ENCODE data around the gene ACE. TPM values are rescaled to one million over a fixed set of nuclear protein-coding genes. Genes with fewer than 3 reads are reported as not detected.

Gene ACE
- total RNA-seq, 4 donors from 2014 or later, result 1.7 to 6.3 (median 4.8) TPM

DNA sequence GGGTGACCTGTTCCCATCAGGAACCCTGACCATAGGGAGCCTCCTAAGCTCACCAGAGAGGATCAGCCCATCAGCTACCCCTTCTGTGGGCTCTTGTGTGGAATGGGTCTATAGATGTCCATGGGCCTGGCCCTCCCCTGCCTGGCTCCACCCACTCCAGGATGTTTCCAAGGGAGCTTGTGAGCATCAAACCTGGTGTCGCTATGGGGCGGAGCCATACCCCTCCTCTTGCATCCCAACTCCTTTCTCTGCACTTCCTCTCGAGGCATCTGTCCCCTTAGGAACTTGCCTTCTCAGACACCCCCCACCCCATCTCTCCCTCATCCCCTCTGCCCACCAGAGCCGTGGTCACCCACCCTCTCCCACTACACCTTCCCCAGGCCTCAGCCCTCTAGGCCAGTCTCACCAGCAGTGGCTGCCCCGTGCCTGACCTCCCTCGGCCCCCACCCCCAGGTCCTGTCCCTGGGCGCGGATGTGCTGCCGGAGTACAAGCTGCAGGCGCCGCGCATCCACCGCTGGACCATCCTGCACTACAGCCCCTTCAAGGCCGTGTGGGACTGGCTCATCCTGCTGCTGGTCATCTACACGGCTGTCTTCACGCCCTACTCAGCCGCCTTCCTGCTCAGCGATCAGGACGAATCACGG lies 56.7 kb downstream of the ACE start:
- H3K4me3 ChIP-seq, result no peak overlapping the region
- ATAC-seq, result no peak
- TF ChIP-seq, protein P1, sequence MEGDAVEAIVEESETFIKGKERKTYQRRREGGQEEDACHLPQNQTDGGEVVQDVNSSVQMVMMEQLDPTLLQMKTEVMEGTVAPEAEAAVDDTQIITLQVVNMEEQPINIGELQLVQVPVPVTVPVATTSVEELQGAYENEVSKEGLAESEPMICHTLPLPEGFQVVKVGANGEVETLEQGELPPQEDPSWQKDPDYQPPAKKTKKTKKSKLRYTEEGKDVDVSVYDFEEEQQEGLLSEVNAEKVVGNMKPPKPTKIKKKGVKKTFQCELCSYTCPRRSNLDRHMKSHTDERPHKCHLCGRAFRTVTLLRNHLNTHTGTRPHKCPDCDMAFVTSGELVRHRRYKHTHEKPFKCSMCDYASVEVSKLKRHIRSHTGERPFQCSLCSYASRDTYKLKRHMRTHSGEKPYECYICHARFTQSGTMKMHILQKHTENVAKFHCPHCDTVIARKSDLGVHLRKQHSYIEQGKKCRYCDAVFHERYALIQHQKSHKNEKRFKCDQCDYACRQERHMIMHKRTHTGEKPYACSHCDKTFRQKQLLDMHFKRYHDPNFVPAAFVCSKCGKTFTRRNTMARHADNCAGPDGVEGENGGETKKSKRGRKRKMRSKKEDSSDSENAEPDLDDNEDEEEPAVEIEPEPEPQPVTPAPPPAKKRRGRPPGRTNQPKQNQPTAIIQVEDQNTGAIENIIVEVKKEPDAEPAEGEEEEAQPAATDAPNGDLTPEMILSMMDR (IDR thresholded peaks at IDR 0.05 in 4 of 5, conservative IDR thresholded peaks at IDR 0.05 in 1 of 5), result no peak
- TF ChIP-seq POLR2A (IDR thresholded peaks at IDR 0.05), result no peak
- peaks cover 7 to 18% (median 15%) of the 10 kb centered on the region in 3 donors for H3K27me3 ChIP-seq
- no peak overlapping the region for H3K27ac ChIP-seq
- no peak for DNase-seq
- intact Hi-C loops (cut with DNase I; ENCODE audit: low total_unique reads), result no loop called here
- H3K36me3 ChIP-seq, result no peaks in the 10 kb centered on the region
- no peaks in the 10 kb centered on the region for H3K9me3 ChIP-seq
- in situ Hi-C loops (cut with MboI; ENCODE audit: low sequenced_read_pairs in 4 of 4), result no loop called here
- peaks cover 4 to 7% of the 10 kb centered on the region in 2 donors for H3K4me1 ChIP-seq

DNA sequence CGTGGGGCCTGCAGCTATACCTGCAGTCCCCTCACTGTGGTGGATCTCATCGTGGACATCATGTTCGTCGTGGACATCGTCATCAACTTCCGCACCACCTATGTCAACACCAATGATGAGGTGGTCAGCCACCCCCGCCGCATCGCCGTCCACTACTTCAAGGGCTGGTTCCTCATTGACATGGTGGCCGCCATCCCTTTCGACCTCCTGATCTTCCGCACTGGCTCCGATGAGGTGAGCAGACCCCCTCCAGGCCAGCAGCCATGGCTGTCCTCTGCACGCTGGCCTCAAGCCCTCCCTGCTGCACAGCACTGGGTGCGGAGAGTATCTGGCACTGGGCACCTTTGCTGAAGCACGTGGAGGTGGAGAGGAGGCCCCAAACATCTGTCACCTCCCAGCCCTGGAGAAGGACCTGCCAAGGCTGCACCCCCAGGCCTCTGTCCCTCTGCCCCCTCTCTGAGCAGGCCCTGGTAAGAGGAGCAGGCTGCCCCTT lies 57.3 kb downstream of the ACE start:
- intact Hi-C loops (cut with DNase I; ENCODE audit: low total_unique reads) (no loop called here), in situ Hi-C loops (cut with MboI; ENCODE audit: low sequenced_read_pairs in 4 of 4) (no loop called here)
- Histone ChIP-seq H3K4me3 (no peak overlapping the region), H3K27ac (no peak overlapping the region), H3K36me3 (no peaks in the 10 kb centered on the region), H3K4me1 (peaks cover 4 to 7% of the 10 kb centered on the region in 2 donors), H3K9me3 (no peaks in the 10 kb centered on the region), H3K27me3 (peaks cover 11 to 24% (median 21%) of the 10 kb centered on the region in 3 donors)
- DNase-seq (no peak), ATAC-seq (no peak)
- TF ChIP-seq POLR2A (IDR thresholded peaks at IDR 0.05), result no peak
- TF ChIP-seq, protein P1 (IDR thresholded peaks at IDR 0.05 in 4 of 5, conservative IDR thresholded peaks at IDR 0.05 in 1 of 5), result no peak

DNA sequence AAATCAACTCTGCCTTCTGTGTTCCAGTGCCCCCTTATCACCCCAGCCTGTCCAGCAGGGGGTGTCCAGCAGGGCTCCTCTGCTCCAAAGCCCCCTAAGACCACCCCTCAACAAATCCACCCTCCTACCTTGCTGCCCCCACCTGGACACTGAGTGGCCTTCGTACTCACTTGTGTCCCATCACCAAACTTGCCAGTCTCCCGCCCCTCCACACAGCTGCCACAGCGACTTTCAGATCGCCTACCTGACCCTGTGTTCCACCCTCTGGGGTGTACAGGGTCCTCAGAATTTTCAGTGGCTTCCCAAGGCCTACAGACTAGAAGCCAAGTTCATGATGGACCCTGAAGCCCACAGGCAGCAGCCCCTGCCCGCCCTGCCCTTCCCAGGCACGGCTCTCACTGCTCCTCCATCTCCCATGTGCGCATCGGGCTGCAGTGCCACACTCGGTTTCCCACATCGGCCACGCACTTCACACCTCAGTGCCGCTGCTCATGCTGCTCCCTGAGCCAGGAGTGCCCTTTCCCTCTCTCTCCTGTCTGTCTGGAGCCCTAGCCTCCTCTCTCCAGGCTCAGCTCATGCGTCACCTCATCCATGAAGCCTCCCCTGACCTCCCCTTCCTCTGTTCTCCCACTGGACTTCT lies 58.1 kb downstream of the ACE start:
- peaks cover 16 to 28% (median 23%) of the 10 kb centered on the region in 3 donors for H3K27me3 ChIP-seq
- no peak overlapping the region for H3K27ac ChIP-seq
- ATAC-seq, result no peak
- DNase-seq, result no peak
- H3K9me3 ChIP-seq, result no peaks in the 10 kb centered on the region
- H3K4me1 ChIP-seq, result peaks cover 4 to 7% of the 10 kb centered on the region in 2 donors
- H3K36me3 ChIP-seq, result no peaks in the 10 kb centered on the region
- in situ Hi-C loops (cut with MboI; ENCODE audit: low sequenced_read_pairs in 4 of 4) (no loop called here), intact Hi-C loops (cut with DNase I; ENCODE audit: low total_unique reads) (no loop called here)
- TF ChIP-seq, protein P1 (IDR thresholded peaks at IDR 0.05 in 4 of 5, conservative IDR thresholded peaks at IDR 0.05 in 1 of 5), result no peak
- no peak for TF ChIP-seq POLR2A (IDR thresholded peaks at IDR 0.05)
- H3K4me3 ChIP-seq, result no peak overlapping the region

DNA sequence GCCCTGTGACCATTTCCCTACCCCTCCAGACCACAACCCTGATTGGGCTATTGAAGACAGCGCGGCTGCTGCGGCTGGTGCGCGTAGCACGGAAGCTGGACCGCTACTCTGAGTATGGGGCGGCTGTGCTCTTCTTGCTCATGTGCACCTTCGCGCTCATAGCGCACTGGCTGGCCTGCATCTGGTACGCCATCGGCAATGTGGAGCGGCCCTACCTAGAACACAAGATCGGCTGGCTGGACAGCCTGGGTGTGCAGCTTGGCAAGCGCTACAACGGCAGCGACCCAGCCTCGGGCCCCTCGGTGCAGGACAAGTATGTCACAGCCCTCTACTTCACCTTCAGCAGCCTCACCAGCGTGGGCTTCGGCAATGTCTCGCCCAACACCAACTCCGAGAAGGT lies 58.8 kb downstream of the ACE start:
- DNase-seq, result no peak
- intact Hi-C loops (cut with DNase I; ENCODE audit: low total_unique reads), result no loop called here
- H3K36me3 ChIP-seq, result no peaks in the 10 kb centered on the region
- no peak for ATAC-seq
- peaks cover 16 to 28% (median 23%) of the 10 kb centered on the region in 3 donors for H3K27me3 ChIP-seq
- no peaks in the 10 kb centered on the region for H3K9me3 ChIP-seq
- H3K4me1 ChIP-seq, result peaks cover 4 to 7% of the 10 kb centered on the region in 2 donors
- in situ Hi-C loops (cut with MboI; ENCODE audit: low sequenced_read_pairs in 4 of 4), result no loop called here
- TF ChIP-seq, protein P1 (IDR thresholded peaks at IDR 0.05 in 4 of 5, conservative IDR thresholded peaks at IDR 0.05 in 1 of 5), result no peak
- TF ChIP-seq POLR2A (IDR thresholded peaks at IDR 0.05), result no peak
- H3K4me3 ChIP-seq, result no peak overlapping the region
- H3K27ac ChIP-seq, result no peak overlapping the region

All from gastrocnemius medialis (tissue), 4 donors.